Endothelial cell of umbilical vein (primary cell): ENCODE results near the gene LMO1.

ENCODE experiments used
- CTCF ChIP-seq, 2 donors: IDR thresholded peaks; 1 replicate in 1 of 2; 2 replicates in 1 of 2; pipeline ENCODE4 v1.5.1; 2011; ENCODE audit warnings: low read length in 2 of 2, mild to moderate bottlenecking in 2 of 2, moderate library complexity in 2 of 2, control low read depth in 1 of 2, inconsistent platforms in 1 of 2, low read depth in 1 of 2; ENCODE audit not compliant: insufficient read depth in 1 of 2; ENCODE audit errors: extremely low read depth in 1 of 2
- EZH2 ChIP-seq: IDR thresholded peaks from 2 replicates; pipeline ENCODE4 v1.6.1; 2012; ENCODE audit warnings: borderline replicate concordance, low read depth, mild to moderate bottlenecking, moderate library complexity, low read length, inconsistent platforms; ENCODE audit not compliant: severe bottlenecking
- FOS ChIP-seq: IDR thresholded peaks from 2 replicates; pipeline ENCODE4 v1.6.1; 2011; ENCODE audit warnings: mild to moderate bottlenecking, low read length, moderate library complexity, borderline replicate concordance; ENCODE audit not compliant: insufficient read depth
- JUN ChIP-seq: IDR thresholded peaks from 2 replicates; pipeline ENCODE4 v1.6.1; 2011; ENCODE audit warnings: borderline replicate concordance, low read depth; ENCODE audit not compliant: insufficient read length, insufficient read depth
- MAX ChIP-seq: IDR thresholded peaks from 2 replicates; pipeline ENCODE4 v1.6.1; 2011; ENCODE audit not compliant: insufficient read depth, insufficient read length
- MYC ChIP-seq: IDR thresholded peaks from one replicate; pipeline ENCODE4 v1.6.1; 2011; ENCODE audit warnings: mild to moderate bottlenecking, low read depth, low read length
- POLR2A ChIP-seq: IDR thresholded peaks from 2 replicates; pipeline ENCODE4 v1.6.1; 2012; ENCODE audit warnings: low read depth, mild to moderate bottlenecking, control low read depth, low read length
- POLR2AphosphoS5 ChIP-seq: IDR thresholded peaks from 2 replicates; pipeline ENCODE4 v1.6.1; 2012; ENCODE audit warnings: low read depth, mild to moderate bottlenecking, control low read depth, low read length, moderate library complexity; ENCODE audit not compliant: insufficient read depth

- TF ChIP-seq POLR2A (no peak), EZH2 (no peak), CTCF (IDR thresholded peaks at IDR 0.05; ENCODE audit: extremely low read depth in 1 of 2, insufficient read depth in 1 of 2, low read depth in 1 of 2, low read length in 2 of 2) (no peak), FOS (no peak), POLR2AphosphoS5 (no peak), JUN (no peak), MAX (no peak), MYC (no peak)
Measured at GRCh38 chr11:8192896-8193209, 70.8 kb downstream of the LMO1 start.
